ENCODE measurements around the gene TPP2.

GRCh38 chr13:102701331-102701730 is 104.5 kb downstream of the TPP2 start:
- TF ChIP-seq CREB1 (IDR thresholded peaks at IDR 0.05; ENCODE audit: low read depth) (no peak), MAX (IDR thresholded peaks at IDR 0.05) (no peak), YY1 (IDR thresholded peaks at IDR 0.05; ENCODE audit: low read depth) (no peak), NFIC (IDR thresholded peaks at IDR 0.05) (no peak), REST (IDR thresholded peaks at IDR 0.05; ENCODE audit: low read depth) (no peak), CEBPB (IDR thresholded peaks at IDR 0.05) (no peak), TCF12 (IDR thresholded peaks at IDR 0.05; ENCODE audit: low read depth) (no peak), EP300 (IDR thresholded peaks at IDR 0.05; ENCODE audit: borderline replicate concordance) (no peak), TAF1 (IDR thresholded peaks at IDR 0.05; ENCODE audit: low read depth) (no peak), EGR1 (IDR thresholded peaks at IDR 0.05) (no peak), RAD21 (IDR thresholded peaks at IDR 0.05; ENCODE audit: low read depth) (no peak), ZBTB7A (IDR thresholded peaks at IDR 0.05; ENCODE audit: low read depth) (no peak), USF1 (IDR thresholded peaks at IDR 0.05) (no peak), FOXM1 (IDR thresholded peaks at IDR 0.05; ENCODE audit: borderline replicate concordance, low read depth) (no peak)

Data from Ishikawa (cell line).